OCI-LY3 (cell line): ENCODE measurements around the gene GPR156.

ENCODE experiments used
- H2AFZ ChIP-seq: fragments of 200-600, 300-600 bp; shearing (Covaris generic); 2 replicates; pipeline ENCODE4 v1.6.0; 2014; ENCODE audit warnings: antibody characterized with exemption, low read depth, low read length
- H3K27ac ChIP-seq: fragments of 200-600, 300-600 bp; sonication (generic); 2 replicates; pipeline ENCODE4 v1.5.1; 2014; ENCODE audit warnings: mild to moderate bottlenecking, low read length, moderate library complexity, mixed read lengths
- H3K27me3 ChIP-seq: fragments of 200-600, 300-600 bp; sonication (generic); 2 replicates; pipeline ENCODE4 v1.6.1; 2014; ENCODE audit warnings: low read depth, low read length, mixed read lengths
- H3K36me3 ChIP-seq: fragments of 200-600, 300-600 bp; sonication (generic); replicated peaks from 2 replicates; pipeline ENCODE3; 2014; ENCODE audit warnings: low read depth, low read length, mixed read lengths
- H3K4me1 ChIP-seq: fragments of 300-600, 200-600 bp; sonication (generic); 2 replicates; pipeline ENCODE4 v1.6.1; 2014; ENCODE audit warnings: low read length, mixed read lengths
- H3K4me2 ChIP-seq: fragments of 200-600, 300-600 bp; sonication (generic); 2 replicates; pipeline ENCODE4 v1.6.1; 2014; ENCODE audit warnings: low read length, mixed read lengths
- H3K4me3 ChIP-seq: fragments of 300-600, 200-600 bp; sonication (generic); 2 replicates; pipeline ENCODE4 v1.5.1; 2014; ENCODE audit warnings: antibody characterized with exemption, mild to moderate bottlenecking, low read length, moderate library complexity
- H3K79me2 ChIP-seq: fragments of 300-600, 200-600 bp; shearing (Covaris generic); 2 replicates; pipeline ENCODE4 v1.6.1; 2014; ENCODE audit warnings: mild to moderate bottlenecking, low read length, mixed read lengths
- H3K9ac ChIP-seq: fragments of 300-600, 200-600 bp; shearing (Covaris generic); 2 replicates; pipeline ENCODE4 v1.6.0; 2014; ENCODE audit warnings: mild to moderate bottlenecking, low read length, moderate library complexity
- H3K9me3 ChIP-seq: fragments of 200-600, 300-600 bp; shearing (Covaris generic); 2 replicates; pipeline ENCODE4 v1.6.1; 2014; ENCODE audit warnings: low read length, mixed read lengths; ENCODE audit not compliant: insufficient read depth
- H4K20me1 ChIP-seq: fragments of 200-600, 300-600 bp; sonication (generic); 2 replicates; pipeline ENCODE4 v1.6.1; 2016; ENCODE audit warnings: low read length, mixed read lengths; ENCODE audit not compliant: insufficient read depth
- CTCF ChIP-seq: fragments of 200-600, 300-600 bp; sonication (generic); IDR thresholded peaks from 2 replicates; pipeline ENCODE4 v1.5.1; 2014; ENCODE audit warnings: antibody characterized with exemption, low read length, low read depth
- EZH2phosphoT487 ChIP-seq: fragments of 200-600 bp; shearing (Covaris generic); IDR thresholded peaks from 2 replicates; pipeline ENCODE4 v1.6.1; 2018; ENCODE audit warnings: antibody characterized with exemption, mixed run types, low read depth

Gene GPR156

GRCh38 chr3:120264963-120265362 lies 20.1 kb downstream of the GPR156 start:
- H3K9ac ChIP-seq, result no peak overlapping the region
- no peak overlapping the region for H3K27ac ChIP-seq
- TF ChIP-seq EZH2phosphoT487, result no peak
- TF ChIP-seq CTCF, result no peak
- H3K79me2 ChIP-seq, result no peaks in the 10 kb centered on the region
- no peaks in the 10 kb centered on the region for H3K27me3 ChIP-seq
- no peaks in the 10 kb centered on the region for H3K9me3 ChIP-seq
- no peak overlapping the region for H2AFZ ChIP-seq
- H3K36me3 ChIP-seq, result no peaks in the 10 kb centered on the region
- no peaks in the 10 kb centered on the region for H4K20me1 ChIP-seq
- 0 out of 2 replicates have a peak, but pooled peaks cover 4% of the 10 kb centered on the region for H3K4me1 ChIP-seq
- H3K4me2 ChIP-seq, result no peak overlapping the region
- H3K4me3 ChIP-seq, result no peak overlapping the region

- no peak overlapping the region for H3K4me3 ChIP-seq
- no peaks in the 10 kb centered on the region for H4K20me1 ChIP-seq
- H2AFZ ChIP-seq, result no peak overlapping the region
- H3K27ac ChIP-seq, result no peak overlapping the region
- H3K27me3 ChIP-seq, result no peaks in the 10 kb centered on the region
- H3K79me2 ChIP-seq, result no peaks in the 10 kb centered on the region
- 0 out of 2 replicates have a peak, but pooled peaks cover 4% of the 10 kb centered on the region for H3K4me1 ChIP-seq
- no peaks in the 10 kb centered on the region for H3K9me3 ChIP-seq
- TF ChIP-seq EZH2phosphoT487 (no peak), CTCF (no peak)
- no peaks in the 10 kb centered on the region for H3K36me3 ChIP-seq
- no peak overlapping the region for H3K9ac ChIP-seq
- no peak overlapping the region for H3K4me2 ChIP-seq
Measured at GRCh38 chr3:120263792-120264191, 21.2 kb downstream of the GPR156 start.

DNA sequence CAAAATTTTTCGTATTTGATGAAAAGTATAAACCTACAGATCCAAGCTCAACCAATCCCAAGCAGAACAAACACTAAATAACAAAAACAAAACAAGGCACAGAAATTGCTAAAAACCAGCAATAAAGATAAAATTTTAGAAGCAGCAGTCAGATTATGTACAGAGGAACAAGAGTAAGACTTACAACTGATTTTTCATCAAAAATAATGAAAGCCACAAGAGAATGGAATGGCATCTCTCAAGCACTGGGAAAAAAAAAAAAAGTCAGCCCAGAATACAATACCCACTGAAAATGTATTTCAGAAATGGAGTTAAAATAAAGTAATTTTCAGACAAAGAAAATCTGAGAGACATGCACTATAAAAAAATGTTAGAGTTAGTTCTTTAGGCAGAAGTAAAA lies 27.0 kb downstream of the GPR156 start:
- no peak overlapping the region for H3K27ac ChIP-seq
- H3K9ac ChIP-seq, result no peak overlapping the region
- H3K4me3 ChIP-seq, result no peak overlapping the region
- no peak overlapping the region for H2AFZ ChIP-seq
- H3K27me3 ChIP-seq, result no peaks in the 10 kb centered on the region
- no peaks in the 10 kb centered on the region for H3K36me3 ChIP-seq
- no peak for TF ChIP-seq EZH2phosphoT487
- TF ChIP-seq CTCF, result no peak
- no peaks in the 10 kb centered on the region for H4K20me1 ChIP-seq
- H3K4me2 ChIP-seq, result no peak overlapping the region
- peaks cover 5% of the 10 kb centered on the region; the same call in 1 of the 2 replicates for H3K9me3 ChIP-seq
- H3K79me2 ChIP-seq, result no peaks in the 10 kb centered on the region
- H3K4me1 ChIP-seq, result no peaks in the 10 kb centered on the region

GRCh38 chr3:120245386-120245785 lies 39.6 kb downstream of the GPR156 start:
- Histone ChIP-seq H3K9me3 (no peaks in the 10 kb centered on the region), H3K79me2 (no peaks in the 10 kb centered on the region), H3K4me1 (no peaks in the 10 kb centered on the region), H2AFZ (no peak overlapping the region), H4K20me1 (no peaks in the 10 kb centered on the region), H3K4me2 (no peak overlapping the region), H3K9ac (no peak overlapping the region), H3K27ac (no peak overlapping the region), H3K4me3 (no peak overlapping the region), H3K36me3 (no peaks in the 10 kb centered on the region), H3K27me3 (no peaks in the 10 kb centered on the region)
- TF ChIP-seq CTCF, result no peak
- no peak for TF ChIP-seq EZH2phosphoT487
